B cell (primary cell): ENCODE data around the gene IL36G. TPM values are rescaled to one million over a fixed set of nuclear protein-coding genes. Genes with fewer than 3 reads are reported as not detected.

Experiments
- ATAC-seq: fragments of 200-7000 bp; cut with Tn5 transposase; one replicate; pipeline ENCODE4 v1.10.0; 2021; ENCODE audit warnings: low read depth, mild to moderate bottlenecking, moderate number of reproducible peaks, moderate library complexity
- CTCF ChIA-PET: fragments of 350-600 bp; sonication (Branson Sonifier 250); formaldehyde crosslinking; loops from one replicate; lab custom pipeline; 2021; ENCODE audit warnings: antibody characterized with exemption, inconsistent platforms; lab: Charles Lee
- POLR2A ChIA-PET: fragments of 350-600 bp; sonication (Branson Sonifier 250); formaldehyde crosslinking; loops from one replicate; lab custom pipeline; 2021; ENCODE audit warnings: antibody characterized with exemption; lab: Charles Lee
- DNase-seq: peaks from one replicate; pipeline ENCODE4 v3.0.0; 2013
- H2AFZ ChIP-seq: 2 replicates; pipeline ENCODE4 v1.6.1; 2012; ENCODE audit warnings: mild to moderate bottlenecking, low read depth, low read length; ENCODE audit not compliant: insufficient read depth, poor library complexity, severe bottlenecking
- H3K27ac ChIP-seq, 2 donors: 1 replicate in 1 of 2; 2 replicates in 1 of 2; pipeline ENCODE4 v1.5.1; 2012 to 2013; ENCODE audit warnings: low read length in 2 of 2, mild to moderate bottlenecking in 2 of 2, moderate library complexity in 1 of 2
- H3K27me3 ChIP-seq, 4 experiments: fragments of 200-600 bp in 1 of 4; sonication (generic) in 1 of 4; replicated peaks in 1 of 4; 1 replicate in 2 of 4; 2 replicates in 2 of 4; pipeline versions ENCODE4 v1.6.1 to v1.7.0; 2013 to 2016; ENCODE audit warnings: low read length in 3 of 4, mild to moderate bottlenecking in 2 of 4, mixed read lengths in 1 of 4, moderate library complexity in 1 of 4; ENCODE audit not compliant: insufficient read depth in 4 of 4, control insufficient read depth in 3 of 4; ENCODE audit errors: control extremely low read depth in 1 of 4
- H3K36me3 ChIP-seq, 2 experiments: replicated peaks in 1 of 2; 1 replicate in 1 of 2; 2 replicates in 1 of 2; pipeline versions ENCODE4 v1.6.1 to v1.7.1; 2013; ENCODE audit warnings: low read length in 1 of 2; ENCODE audit not compliant: insufficient read depth in 2 of 2, control insufficient read depth in 1 of 2; ENCODE audit errors: control extremely low read depth in 1 of 2, extremely low read depth in 1 of 2
- H3K4me1 ChIP-seq, 2 donors: fragments of 200-600 bp in 1 of 2; sonication (generic) in 1 of 2; 1 replicate in 1 of 2; 2 replicates in 1 of 2; pipeline versions ENCODE4 v1.5.1 to v1.6.1; 2013 to 2017; ENCODE audit warnings: low read length in 2 of 2; ENCODE audit not compliant: control insufficient read depth in 2 of 2, insufficient read depth in 2 of 2
- H3K4me2 ChIP-seq: replicated peaks from 2 replicates; pipeline ENCODE3; 2012; ENCODE audit warnings: mild to moderate bottlenecking, low read depth, low read length; ENCODE audit not compliant: poor library complexity, severe bottlenecking
- H3K4me3 ChIP-seq, 5 experiments: fragments of 200-600 bp in 1 of 5; sonication (generic) in 1 of 5; 1 replicate in 3 of 5; 2 replicates in 2 of 5; pipeline versions ENCODE4 v1.5.1 to v1.7.0; 2011 to 2016; ENCODE audit warnings: low read length in 4 of 5, mild to moderate bottlenecking in 4 of 5, low read depth in 2 of 5, control low read depth in 1 of 5, moderate library complexity in 1 of 5; ENCODE audit not compliant: insufficient read depth in 1 of 5; ENCODE audit errors: control extremely low read depth in 1 of 5, extremely low read depth in 1 of 5
- H3K79me2 ChIP-seq: fragments of 200-600 bp; sonication (generic); one replicate; pipeline ENCODE4 v1.6.0; 2016; ENCODE audit warnings: low read length; ENCODE audit not compliant: control insufficient read depth, insufficient read depth
- H3K9ac ChIP-seq: fragments of 200-600 bp; sonication (generic); 2 replicates; pipeline ENCODE4 v1.6.1; 2017; ENCODE audit warnings: mild to moderate bottlenecking, low read length, moderate library complexity
- H3K9me3 ChIP-seq, 3 donors: one replicate each; pipeline versions ENCODE4 v1.6.1 to v1.7.1; 2013; ENCODE audit warnings: low read length in 2 of 3; ENCODE audit not compliant: control insufficient read depth in 2 of 3, insufficient read depth in 1 of 3; ENCODE audit errors: control extremely low read depth in 1 of 3
- H4K20me1 ChIP-seq: 2 replicates; pipeline ENCODE4 v1.6.0; 2012; ENCODE audit warnings: mild to moderate bottlenecking, low read length; ENCODE audit not compliant: insufficient read depth, control insufficient read depth, poor library complexity, severe bottlenecking
- H3K27ac Mint-ChIP-seq: one replicate; pipeline ENCODE4 v1.8.0; 2021; ENCODE audit warnings: mixed read lengths
- H3K27me3 Mint-ChIP-seq: one replicate; pipeline ENCODE4 v1.8.0; 2021; ENCODE audit warnings: mixed read lengths
- H3K4me1 Mint-ChIP-seq: one replicate; pipeline ENCODE4 v1.8.0; 2021; ENCODE audit warnings: mixed read lengths
- H3K4me3 Mint-ChIP-seq: one replicate; pipeline ENCODE4 v1.8.0; 2021; ENCODE audit warnings: mixed read lengths
- H3K9me3 Mint-ChIP-seq: one replicate; pipeline ENCODE4 v1.8.0; 2022; ENCODE audit warnings: mixed read lengths; ENCODE audit not compliant: insufficient read depth
- CTCF ChIP-seq: fragments of 200-600 bp; IDR thresholded peaks from one replicate; pipeline ENCODE4 v1.8.0; 2022; ENCODE audit warnings: antibody characterized with exemption, mild to moderate bottlenecking
- EZH2 ChIP-seq: IDR thresholded peaks from 2 replicates; pipeline ENCODE4 v1.6.1; 2012; ENCODE audit warnings: borderline replicate concordance, low read depth, mild to moderate bottlenecking, moderate library complexity, low read length; ENCODE audit not compliant: insufficient read depth, poor library complexity, severe bottlenecking
- WGBS: methylation state at CpG from one replicate; pipeline ENCODE4 v1.1.5; 2013; ENCODE audit warnings: missing lambda C conversion rate; ENCODE audit not compliant: insufficient coverage; 5-methylcytosine and 5-hydroxymethylcytosine counted together
- intact Hi-C: fragments of 100-400 bp; cut with micrococcal nuclease; formaldehyde crosslinking; loops from one replicate; pipeline ENCODE4 v1.10.0; 2022
- polyA plus RNA-seq: library from polyadenylated mRNA; depleted of rRNA; stranded (reverse); fragments of >200 nt; gene quantifications from 2 replicates; pipeline ENCODE4 v1.2.3, GENCODE V29; 2012
- total RNA-seq, 2 donors: library from RNA; stranded (reverse); fragments of 120-200 nt in 1 of 2; gene quantifications; 1 replicate in 1 of 2; 2 replicates in 1 of 2; pipeline versions ENCODE4 v1.2.3 to v1.2.4, GENCODE V29; 2013 to 2022

The IL36G gene
- total and polyA plus RNA-seq, 2 donors (not counting 1 experiment from before 2014, with no cell fraction given), result not detected

GRCh38 chr2:112993831-112994230 is 16.0 kb downstream of the IL36G start:
- H3K27me3 Mint-ChIP-seq, result peaks cover 31% of the 10 kb centered on the region
- no peaks in the 10 kb centered on the region for H3K4me1 Mint-ChIP-seq
- intact Hi-C loops, result no loop called here
- POLR2A ChIA-PET, result no interaction called here
- Histone ChIP-seq H3K79me2 (no peaks in the 10 kb centered on the region), H3K27ac (no peak overlapping the region), H3K9ac (no peak overlapping the region), H3K9me3 (peaks cover 6 to 13% (median 8%) of the 10 kb centered on the region in 3 donors), H4K20me1 (no peaks in the 10 kb centered on the region), H2AFZ (no peak overlapping the region), H3K4me2 (no peak overlapping the region), H3K36me3 (no peaks in the 10 kb centered on the region), H3K4me3 (no peak overlapping the region), H3K27me3 (no peaks in the 10 kb centered on the region), H3K4me1 (no peaks in the 10 kb centered on the region)
- DNase-seq (no peak), ATAC-seq (no peak)
- no peak overlapping the region for H3K4me3 Mint-ChIP-seq
- peaks cover 17% of the 10 kb centered on the region for H3K9me3 Mint-ChIP-seq
- TF ChIP-seq CTCF (no peak), EZH2 (no peak)
- no peak overlapping the region for H3K27ac Mint-ChIP-seq
- CTCF ChIA-PET, result interaction anchor here (1.3 kb wide), 1 partner anchor 35 kb away, joined by 3 read pairs; no protein-coding TSS in a partner anchor

- Mint-ChIP-seq H3K27ac (no peak overlapping the region), H3K27me3 (peaks cover 36% of the 10 kb centered on the region), H3K4me1 (no peaks in the 10 kb centered on the region), H3K9me3 (peaks cover 16% of the 10 kb centered on the region), H3K4me3 (no peak overlapping the region)
- intact Hi-C loops, result no loop called here
- no peak for DNase-seq
- no peak overlapping the region for H3K9ac ChIP-seq
- TF ChIP-seq EZH2 (no peak), CTCF (no peak)
- no peak for ATAC-seq
- peaks cover 8 to 12% (median 10%) of the 10 kb centered on the region in 3 donors for H3K9me3 ChIP-seq
- H4K20me1 ChIP-seq, result no peaks in the 10 kb centered on the region
- no peaks in the 10 kb centered on the region for H3K79me2 ChIP-seq
- H2AFZ ChIP-seq, result no peak overlapping the region
- WGBS, result no CpG with 5 or more reads among the region's 2 CpGs
- H3K36me3 ChIP-seq, result no peaks in the 10 kb centered on the region
- CTCF ChIA-PET, result no interaction called here
- no peak overlapping the region for H3K4me3 ChIP-seq
- POLR2A ChIA-PET, result no interaction called here
- no peak overlapping the region for H3K4me2 ChIP-seq
- H3K27ac ChIP-seq, result no peak overlapping the region
- H3K4me1 ChIP-seq, result no peaks in the 10 kb centered on the region
- peaks cover 0 to 3% (median 0%) of the 10 kb centered on the region in 4 experiments for H3K27me3 ChIP-seq
These were observed 16.8 kb downstream of the IL36G start for GRCh38 chr2:112994648-112995047.
